ENCODE measurements around the gene SLIT3.

Gene SLIT3

DNA sequence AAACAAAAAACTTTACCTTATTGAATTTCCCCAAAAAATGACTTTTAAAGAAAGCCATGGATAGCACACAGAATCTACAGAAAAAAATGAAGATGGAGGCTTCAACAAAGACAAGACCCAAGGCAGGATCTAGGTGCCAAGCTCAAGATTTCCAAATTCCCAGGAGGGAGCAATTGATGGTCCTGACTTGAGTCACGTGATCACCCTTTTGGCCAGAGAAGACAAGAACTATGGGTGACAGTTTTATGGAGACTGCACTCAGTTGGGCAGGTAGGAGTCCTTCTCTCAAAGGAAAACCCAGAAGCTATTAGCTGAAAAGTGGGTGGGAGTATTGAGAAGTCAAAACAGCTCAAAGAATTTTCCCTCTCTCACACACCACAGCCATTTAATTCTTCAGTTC is 3.2 kb upstream of the SLIT3 start:
- Mint-ChIP-seq H3K4me3 (no peak overlapping the region), H3K9me3 (peaks cover 3% of the 10 kb centered on the region), H3K4me1 (peaks cover 10% of the 10 kb centered on the region), H3K27ac (no peak overlapping the region), H3K36me3 (no peaks in the 10 kb centered on the region), H3K27me3 (peaks cover 48% of the 10 kb centered on the region)
- no peak for ATAC-seq

- H3K4me1 Mint-ChIP-seq = peaks cover 10% of the 10 kb centered on the region
- no peak overlapping the region for H3K4me3 Mint-ChIP-seq
- ATAC-seq = no peak
- peaks cover 3% of the 10 kb centered on the region for H3K9me3 Mint-ChIP-seq
- H3K36me3 Mint-ChIP-seq = no peaks in the 10 kb centered on the region
- H3K27me3 Mint-ChIP-seq = peaks cover 55% of the 10 kb centered on the region
- no peak overlapping the region for H3K27ac Mint-ChIP-seq
Measured at GRCh38 chr5:169303119-169303515, 2.2 kb upstream of the SLIT3 start.

GRCh38 chr5:169302491-169303118 is 1.7 kb upstream of the SLIT3 start:
- Mint-ChIP-seq H3K4me3 (no peak overlapping the region), H3K27ac (no peak overlapping the region), H3K27me3 (peaks cover 60% of the 10 kb centered on the region), H3K4me1 (peaks cover 10% of the 10 kb centered on the region), H3K36me3 (no peaks in the 10 kb centered on the region), H3K9me3 (peaks cover 3% of the 10 kb centered on the region)
- no peak for ATAC-seq

GRCh38 chr5:169301986-169302385 is 1.0 kb upstream of the SLIT3 start:
- Mint-ChIP-seq H3K9me3 (peaks cover 3% of the 10 kb centered on the region), H3K27ac (no peak overlapping the region), H3K27me3 (peaks cover 61% of the 10 kb centered on the region), H3K4me1 (peaks cover 10% of the 10 kb centered on the region), H3K36me3 (no peaks in the 10 kb centered on the region), H3K4me3 (no peak overlapping the region)
- ATAC-seq = no peak

- no peak for ATAC-seq
- Mint-ChIP-seq H3K36me3 (no peaks in the 10 kb centered on the region), H3K9me3 (peaks cover 3% of the 10 kb centered on the region), H3K4me1 (peaks cover 10% of the 10 kb centered on the region), H3K4me3 (no peak overlapping the region), H3K27ac (no peak overlapping the region), H3K27me3 (peaks cover 61% of the 10 kb centered on the region)
Measured at GRCh38 chr5:169301386-169301934, 521 bp upstream of the SLIT3 start.

GRCh38 chr5:169299663-169300467 is 1.1 kb downstream of the SLIT3 start:
- Mint-ChIP-seq H3K36me3 (no peaks in the 10 kb centered on the region), H3K9me3 (peaks cover 3% of the 10 kb centered on the region), H3K27ac (no peak overlapping the region), H3K4me3 (no peak overlapping the region), H3K4me1 (peaks cover 10% of the 10 kb centered on the region), H3K27me3 (peaks cover 47% of the 10 kb centered on the region)
- ATAC-seq = no peak

DNA sequence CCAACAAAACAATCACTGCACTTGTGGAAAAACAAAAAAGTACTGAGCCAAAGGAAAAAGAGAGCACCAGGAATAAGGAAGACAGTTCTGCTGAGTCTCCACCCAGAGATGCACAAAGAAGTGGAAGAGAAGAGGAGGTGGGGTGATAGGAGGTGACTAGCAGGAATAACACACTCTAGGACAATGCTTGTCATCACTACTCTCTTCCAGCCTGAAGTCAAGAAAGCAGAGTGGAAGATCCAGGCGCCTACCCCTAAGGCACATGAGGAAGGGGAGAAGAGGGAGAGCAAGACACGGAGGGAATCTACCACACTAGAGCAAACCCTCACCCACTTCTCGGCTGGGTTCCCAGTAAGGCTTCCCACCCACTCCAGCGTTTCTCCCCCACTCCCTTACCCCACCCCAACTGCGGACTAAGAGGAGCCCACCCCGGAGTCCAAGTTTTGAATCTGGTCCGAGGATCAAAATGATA is 1.7 kb downstream of the SLIT3 start:
- Mint-ChIP-seq H3K27ac (no peak overlapping the region), H3K36me3 (no peaks in the 10 kb centered on the region), H3K9me3 (peaks cover 3% of the 10 kb centered on the region), H3K4me3 (no peak overlapping the region), H3K27me3 (peaks cover 45% of the 10 kb centered on the region), H3K4me1 (peaks cover 10% of the 10 kb centered on the region)
- ATAC-seq = no peak

DNA sequence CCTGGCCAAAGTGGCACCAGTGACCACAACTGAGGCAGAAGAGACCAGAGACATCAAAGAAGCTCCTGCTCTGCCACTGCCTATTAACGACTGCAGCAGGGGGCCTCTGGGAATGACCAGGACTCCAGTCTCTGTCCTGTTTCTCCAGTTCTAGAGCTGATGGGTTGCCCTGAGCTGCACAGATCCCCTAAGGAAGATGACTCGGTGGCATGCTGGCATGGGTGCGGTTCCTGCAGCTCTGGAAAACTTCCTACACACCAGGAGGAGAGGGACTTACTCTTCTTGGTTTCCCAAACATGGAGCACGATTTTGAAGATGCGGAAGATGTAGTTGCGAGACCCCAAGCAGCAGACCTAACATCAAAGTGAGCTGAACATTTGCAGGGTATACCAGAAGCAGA is 2.7 kb downstream of the SLIT3 start:
- no peak for ATAC-seq
- H3K4me1 Mint-ChIP-seq = peaks cover 10% of the 10 kb centered on the region
- H3K27ac Mint-ChIP-seq = no peak overlapping the region
- peaks cover 45% of the 10 kb centered on the region for H3K27me3 Mint-ChIP-seq
- H3K9me3 Mint-ChIP-seq = peaks cover 3% of the 10 kb centered on the region
- no peak overlapping the region for H3K4me3 Mint-ChIP-seq
- H3K36me3 Mint-ChIP-seq = no peaks in the 10 kb centered on the region

DNA sequence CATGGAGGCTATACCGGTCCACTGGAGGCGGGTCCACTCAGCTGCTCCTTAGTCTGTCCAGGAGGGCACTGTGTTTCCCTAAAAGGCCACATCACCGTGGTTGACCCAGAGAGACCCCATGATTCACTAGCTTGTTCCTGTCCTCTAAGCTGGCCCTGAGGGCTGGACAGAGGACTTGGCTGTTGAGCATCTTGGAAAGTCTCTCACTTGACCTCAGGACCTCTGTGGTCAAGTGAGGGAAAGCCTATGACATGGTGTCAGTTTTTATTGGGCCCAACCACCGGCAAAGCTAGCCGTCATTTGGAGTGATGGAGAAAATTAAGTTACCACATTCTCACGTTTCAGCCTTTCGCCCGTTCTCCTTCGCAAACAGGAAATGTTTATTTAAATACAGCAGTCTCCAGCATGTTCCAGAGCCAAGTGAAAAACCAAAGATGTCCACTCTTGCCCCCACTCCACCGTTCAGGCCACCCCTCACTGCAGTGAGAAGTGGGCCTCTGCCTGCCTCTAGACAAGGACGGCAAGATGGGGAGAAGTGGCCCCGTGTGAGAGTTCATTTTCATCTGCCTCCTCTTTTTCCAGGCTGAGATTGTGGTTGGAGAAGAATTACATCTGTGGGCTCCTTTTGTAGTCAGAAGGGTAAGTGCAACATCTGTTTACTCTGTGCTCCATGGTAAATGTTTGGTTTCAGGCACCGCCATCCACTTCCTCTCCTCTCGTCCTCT is 4.4 kb downstream of the SLIT3 start:
- peaks cover 31% of the 10 kb centered on the region for H3K27me3 Mint-ChIP-seq
- no peak overlapping the region for H3K4me3 Mint-ChIP-seq
- no peak overlapping the region for H3K27ac Mint-ChIP-seq
- H3K9me3 Mint-ChIP-seq = no peaks in the 10 kb centered on the region
- H3K36me3 Mint-ChIP-seq = no peaks in the 10 kb centered on the region
- peaks cover 5% of the 10 kb centered on the region for H3K4me1 Mint-ChIP-seq
- no peak for ATAC-seq

DNA sequence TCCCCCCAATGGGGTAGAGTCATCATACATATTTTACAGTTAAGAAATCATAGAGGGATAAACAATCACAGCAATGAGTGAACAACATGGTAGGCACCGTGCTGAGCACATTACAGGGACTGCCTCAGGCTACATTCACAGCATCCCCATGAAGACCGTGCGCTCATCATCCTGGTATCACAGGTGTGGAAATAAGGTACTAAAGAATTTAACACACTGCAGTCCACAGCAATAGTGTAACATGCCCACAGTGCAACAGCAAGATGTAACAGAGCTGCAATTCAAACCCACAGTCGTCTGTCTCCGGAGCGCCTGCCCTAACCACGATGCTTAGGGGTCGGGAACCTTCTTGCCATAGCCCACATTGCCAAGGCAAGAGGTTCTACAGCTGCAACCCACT is 5.6 kb downstream of the SLIT3 start:
- Mint-ChIP-seq H3K4me3 (no peak overlapping the region), H3K4me1 (peaks cover 5% of the 10 kb centered on the region), H3K27me3 (peaks cover 24% of the 10 kb centered on the region), H3K9me3 (no peaks in the 10 kb centered on the region), H3K27ac (no peak overlapping the region), H3K36me3 (no peaks in the 10 kb centered on the region)
- ATAC-seq = no peak

- peaks cover 18% of the 10 kb centered on the region for H3K27me3 Mint-ChIP-seq
- H3K4me3 Mint-ChIP-seq = no peak overlapping the region
- no peaks in the 10 kb centered on the region for H3K9me3 Mint-ChIP-seq
- no peak for ATAC-seq
- no peaks in the 10 kb centered on the region for H3K4me1 Mint-ChIP-seq
- no peaks in the 10 kb centered on the region for H3K36me3 Mint-ChIP-seq
- no peak overlapping the region for H3K27ac Mint-ChIP-seq
Measured at GRCh38 chr5:169294621-169295020, 6.3 kb downstream of the SLIT3 start.

GRCh38 chr5:169291877-169292276 is 9.1 kb downstream of the SLIT3 start:
- Mint-ChIP-seq H3K4me1 (no peaks in the 10 kb centered on the region), H3K4me3 (no peak overlapping the region), H3K27ac (no peak overlapping the region), H3K27me3 (no peaks in the 10 kb centered on the region), H3K36me3 (no peaks in the 10 kb centered on the region), H3K9me3 (no peaks in the 10 kb centered on the region)
- no peak for ATAC-seq

DNA sequence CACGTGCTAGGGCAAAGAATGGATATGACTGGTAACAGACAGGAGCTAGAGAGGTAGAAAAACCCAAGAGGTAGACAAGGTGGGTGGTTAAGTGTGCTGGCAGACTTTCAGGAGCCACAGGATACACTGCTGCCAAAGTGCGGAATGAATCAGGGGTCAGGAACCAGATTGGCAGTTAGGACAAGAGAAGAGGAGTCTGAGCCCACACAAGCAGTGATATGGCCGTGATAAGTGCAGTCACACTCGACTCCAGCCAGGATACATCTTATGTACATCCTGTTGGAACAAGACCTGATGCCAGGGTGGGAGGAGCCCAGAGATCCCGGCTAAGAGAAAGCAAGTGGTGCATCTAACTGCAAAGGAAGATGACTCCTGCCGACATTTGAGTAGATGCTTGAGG is 10.0 kb downstream of the SLIT3 start:
- Mint-ChIP-seq H3K4me1 (no peaks in the 10 kb centered on the region), H3K36me3 (no peaks in the 10 kb centered on the region), H3K4me3 (no peak overlapping the region), H3K9me3 (no peaks in the 10 kb centered on the region), H3K27ac (no peak overlapping the region), H3K27me3 (no peaks in the 10 kb centered on the region)
- no peak for ATAC-seq

DNA sequence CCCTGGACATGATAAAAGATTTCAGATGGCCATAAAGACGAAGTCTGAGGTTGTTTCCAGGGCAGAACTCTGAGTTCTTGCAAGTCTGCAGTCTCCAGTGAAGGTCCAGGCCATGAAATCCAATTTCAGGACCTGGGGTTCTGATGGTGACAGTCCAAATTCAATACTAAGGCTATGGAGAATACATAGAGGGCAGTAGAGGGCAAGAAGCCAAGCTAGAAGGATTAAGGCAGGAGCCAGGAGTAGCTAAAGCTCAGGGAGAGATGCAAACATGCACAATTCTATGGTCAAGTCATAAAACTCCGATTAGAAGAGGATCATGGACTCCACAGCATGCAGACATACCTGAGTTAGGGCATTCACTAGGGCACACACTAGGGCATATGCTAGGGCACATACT is 11.4 kb downstream of the SLIT3 start:
- Mint-ChIP-seq H3K27me3 (no peaks in the 10 kb centered on the region), H3K36me3 (no peaks in the 10 kb centered on the region), H3K9me3 (no peaks in the 10 kb centered on the region), H3K4me3 (no peak overlapping the region), H3K27ac (no peak overlapping the region), H3K4me1 (no peaks in the 10 kb centered on the region)
- no peak for ATAC-seq

Data from stimulated activated memory B cell treated with anti-CD40 and anti-IgM and Interleukin-4, amounts not matched to agents 10 μg/mL and 1 μg/mL and 100 μg/mL, for 72 hours (primary cell).